Liver (tissue), 9 donors: ENCODE measurements around the gene CXCR4. TPM values are rescaled to one million over a fixed set of nuclear protein-coding genes. Genes with fewer than 3 reads are reported as not detected.

Source experiments
- DNase-seq: peaks from one replicate; pipeline ENCODE4 v3.0.0-alpha.2; 2017; ENCODE audit warnings: low spot score
- H3K27ac ChIP-seq, 2 donors: one replicate each; pipeline ENCODE4 v1.7.0; 2013; ENCODE audit warnings: inconsistent platforms in 2 of 2, low read length in 2 of 2, control low read depth in 1 of 2, low read depth in 1 of 2, mild to moderate bottlenecking in 1 of 2
- H3K27me3 ChIP-seq, 4 donors: one replicate each; pipeline versions ENCODE4 v1.6.1 to v1.7.0; 2013; ENCODE audit warnings: low read length in 3 of 4, inconsistent platforms in 1 of 4, mild to moderate bottlenecking in 1 of 4, moderate library complexity in 1 of 4; ENCODE audit not compliant: control insufficient read depth in 4 of 4, insufficient read depth in 4 of 4
- H3K36me3 ChIP-seq, 4 donors: one replicate each; pipeline versions ENCODE4 v1.6.1 to v1.7.0; 2013; ENCODE audit warnings: low read length in 3 of 4, mild to moderate bottlenecking in 3 of 4, low read depth in 1 of 4, moderate library complexity in 1 of 4; ENCODE audit not compliant: control insufficient read depth in 4 of 4, insufficient read depth in 3 of 4
- H3K4me1 ChIP-seq, 4 donors: one replicate each; pipeline versions ENCODE4 v1.6.1 to v1.7.0; 2013; ENCODE audit warnings: low read length in 3 of 4, mild to moderate bottlenecking in 3 of 4, moderate library complexity in 1 of 4; ENCODE audit not compliant: control insufficient read depth in 4 of 4, insufficient read depth in 4 of 4
- H3K4me3 ChIP-seq, 3 donors: one replicate each; pipeline versions ENCODE4 v1.6.1 to v1.7.0; 2013; ENCODE audit warnings: low read length in 3 of 3, control low read depth in 1 of 3, low read depth in 1 of 3, mild to moderate bottlenecking in 1 of 3
- H3K9ac ChIP-seq, 2 donors: one replicate each; pipeline ENCODE4 v1.7.0; 2013; ENCODE audit warnings: low read length in 2 of 2, mild to moderate bottlenecking in 2 of 2, moderate library complexity in 2 of 2, control low read depth in 1 of 2, low read depth in 1 of 2
- H3K9me3 ChIP-seq, 4 donors: one replicate each; pipeline versions ENCODE4 v1.6.1 to v1.7.0; 2013; ENCODE audit warnings: low read length in 3 of 4; ENCODE audit not compliant: control insufficient read depth in 4 of 4
- ATF3 ChIP-seq: IDR thresholded peaks from 2 replicates; pipeline ENCODE4 v1.6.1; 2016; ENCODE audit warnings: antibody characterized with exemption
- CTCF ChIP-seq: fragments of 150-350 bp; IDR thresholded peaks from 2 replicates; pipeline ENCODE4 v1.5.1; 2017; ENCODE audit warnings: improper control_type of control experiment, low read depth, low read length; ENCODE audit not compliant: missing input control
- EGR1 ChIP-seq, 2 donors: IDR thresholded peaks; 2 replicates each; pipeline ENCODE4 v1.6.1; 2016 to 2018; ENCODE audit warnings: antibody characterized with exemption in 2 of 2, low read depth in 2 of 2
- FOXA1 ChIP-seq: IDR thresholded peaks from 2 replicates; pipeline ENCODE4 v1.6.1; 2016; ENCODE audit warnings: antibody characterized with exemption
- HNF4A ChIP-seq, 2 donors: conservative IDR thresholded peaks; 2 replicates each; pipeline ENCODE4 v1.6.1; 2016; ENCODE audit warnings: antibody characterized with exemption in 2 of 2, mild to moderate bottlenecking in 2 of 2
- HNF4G ChIP-seq: IDR thresholded peaks from 2 replicates; pipeline ENCODE4 v1.6.1; 2016; ENCODE audit warnings: antibody characterized with exemption
- JUND ChIP-seq, 2 donors: IDR thresholded peaks; 2 replicates each; pipeline ENCODE4 v1.6.1; 2016; ENCODE audit warnings: antibody characterized with exemption in 2 of 2
- RAD21 ChIP-seq, 2 donors: IDR thresholded peaks; 2 replicates each; pipeline ENCODE4 v1.6.1; 2016; ENCODE audit warnings: antibody characterized with exemption in 2 of 2, mild to moderate bottlenecking in 2 of 2
- RXRA ChIP-seq, 2 donors: IDR thresholded peaks; 2 replicates each; pipeline ENCODE4 v1.6.1; 2017 to 2018; ENCODE audit warnings: antibody characterized with exemption in 2 of 2, mild to moderate bottlenecking in 1 of 2
- SP1 ChIP-seq: IDR thresholded peaks from 2 replicates; pipeline ENCODE4 v1.6.1; 2018; ENCODE audit warnings: antibody characterized with exemption, mild to moderate bottlenecking
- YY1 ChIP-seq: IDR thresholded peaks from 2 replicates; pipeline ENCODE4 v1.6.1; 2016; ENCODE audit warnings: antibody characterized with exemption, mild to moderate bottlenecking
- WGBS: extraction: QIAGEN DNeasy Blood & Tissue Kit; methylation state at CpG from one replicate; pipeline ENCODE4 v1.1.7; 2013; 5-methylcytosine and 5-hydroxymethylcytosine counted together
- polyA plus RNA-seq, 2 donors: library from polyadenylated mRNA; stranded (reverse) in 1 of 2; unstranded in 1 of 2; fragments of 200-250 nt in 1 of 2; fragments of >200 nt in 1 of 2; fragmentation: Nextera tagmentation in 1 of 2; extraction: Ambion mirVana in 1 of 2; gene quantifications; one replicate each; pipeline versions ENCODE4 v1.2.1 to v1.2.3, GENCODE V29; 2013 to 2015
- total RNA-seq, 2 donors: library from RNA; depleted of rRNA; stranded (reverse); fragments of >200 nt; gene quantifications; one replicate each; pipeline ENCODE4 v1.2.3, GENCODE V29; 2014
- donor health status: healthy.
- donor health status: healthy.
- donor health status: healthy.
- donor health status: healthy.
- donor health status: healthy.

CXCR4 gene
- total and polyA plus RNA-seq, 4 donors: 5.0 to 9.0 (median 6.1) TPM

GRCh38 chr2:136126421-136126926 is 8.5 kb upstream of the CXCR4 start (continued):
- no peak for TF ChIP-seq RXRA (IDR thresholded peaks at IDR 0.05)

- H3K4me3 ChIP-seq: no peak overlapping the region
Measured at GRCh38 chr2:136126021-136126420, 8.1 kb upstream of the CXCR4 start.

GRCh38 chr2:136125236-136125635 is 7.3 kb upstream of the CXCR4 start:
- Histone ChIP-seq H3K4me3 (no peak overlapping the region), H3K9ac (no peak overlapping the region)

More at GRCh38 chr2:136126021-136126420, 8.1 kb upstream of the CXCR4 start:
- no peaks in the 10 kb centered on the region for H3K36me3 ChIP-seq
- no peak overlapping the region for H3K9ac ChIP-seq
- DNase-seq: no peak
- 27% methylated on average over 12 of the region's 12 CpGs for WGBS
- no peaks in the 10 kb centered on the region for H3K9me3 ChIP-seq
- TF ChIP-seq HNF4G (no peak), CTCF (no peak), EGR1 (IDR thresholded peaks at IDR 0.05; ENCODE audit: low read depth in 2 of 2) (no peak), RXRA (IDR thresholded peaks at IDR 0.05) (no peak)
- H3K27me3 ChIP-seq: peaks cover 0 to 9% (median 3%) of the 10 kb centered on the region in 4 donors
- no peaks in the 10 kb centered on the region for H3K4me1 ChIP-seq
- H3K27ac ChIP-seq: no peak overlapping the region

GRCh38 chr2:136124805-136125204 is 6.9 kb upstream of the CXCR4 start:
- no peaks in the 10 kb centered on the region for H3K4me1 ChIP-seq

More at GRCh38 chr2:136125236-136125635, 7.3 kb upstream of the CXCR4 start:
- TF ChIP-seq RAD21 (IDR thresholded peaks at IDR 0.05): no peak
- TF ChIP-seq SP1: no peak
- TF ChIP-seq EGR1 (IDR thresholded peaks at IDR 0.05; ENCODE audit: low read depth in 2 of 2): no peak
- TF ChIP-seq YY1: no peak
- no peak for TF ChIP-seq HNF4A (conservative IDR thresholded peaks at IDR 0.05)
- no peak for TF ChIP-seq FOXA1
- no peak for TF ChIP-seq ATF3
- WGBS: 58% methylated on average over 6 of the region's 6 CpGs
- Histone ChIP-seq H3K27me3 (peaks cover 0 to 9% (median 3%) of the 10 kb centered on the region in 4 donors), H3K27ac (no peak overlapping the region), H3K4me1 (no peaks in the 10 kb centered on the region), H3K9me3 (no peaks in the 10 kb centered on the region), H3K36me3 (no peaks in the 10 kb centered on the region)
- no peak for DNase-seq

More at GRCh38 chr2:136124805-136125204, 6.9 kb upstream of the CXCR4 start:
- Histone ChIP-seq H3K27me3 (peaks cover 0 to 7% (median 3%) of the 10 kb centered on the region in 4 donors), H3K9ac (no peak overlapping the region), H3K36me3 (no peaks in the 10 kb centered on the region), H3K9me3 (no peaks in the 10 kb centered on the region), H3K4me3 (no peak overlapping the region), H3K27ac (no peak overlapping the region)
- WGBS: 50% methylated on average over 2 of the region's 2 CpGs
- no peak for DNase-seq
- TF ChIP-seq HNF4A (conservative IDR thresholded peaks at IDR 0.05) (no peak), JUND (IDR thresholded peaks at IDR 0.05) (no peak)
